ENCODE results near the gene NEMP1. TPM values are rescaled to one million over a fixed set of nuclear protein-coding genes. Genes with fewer than 3 reads are reported as not detected.

The NEMP1 gene
- total RNA-seq, 1 experiment from 2014 or later, result 36.6 TPM

- Histone ChIP-seq H3K79me2 (ENCODE audit: low read depth) (no peaks in the 10 kb centered on the region), H3K4me2 (no peak overlapping the region), H3K4me1 (replicated peaks; ENCODE audit: insufficient read depth) (peaks cover 11% of the 10 kb centered on the region), H3F3A (ENCODE audit: insufficient read depth, low read depth) (peaks cover 11% of the 10 kb centered on the region), H3K9me3 (ENCODE audit: insufficient read depth, low read depth) (no peaks in the 10 kb centered on the region), H3K4me3 (no peak overlapping the region), H3K27ac (no peak overlapping the region), H3K27me3 (ENCODE audit: insufficient read depth, low read depth) (no peaks in the 10 kb centered on the region), H3K36me3 (ENCODE audit: low read depth) (no peaks in the 10 kb centered on the region), H4K20me1 (ENCODE audit: insufficient read depth) (no peaks in the 10 kb centered on the region), H2AFZ (no peak overlapping the region), H3K9me2 (ENCODE audit: insufficient read depth) (no peaks in the 10 kb centered on the region)
- BruUV-seq (replicated peaks), result no TSS peak
- TF ChIP-seq CTCF (conservative IDR thresholded peaks at IDR 0.05) (no peak), EZH2 (IDR thresholded peaks at IDR 0.05; ENCODE audit: low read depth) (no peak)
- ChIA-PET CTCF (interaction anchor here (1.1 kb wide), 1 partner anchor 64 kb away, joined by 3 read pairs; no protein-coding TSS in a partner anchor), POLR2A (ENCODE audit: unreplicated experiment) (no interaction called here)
- intact Hi-C loops (cut with micrococcal nuclease; ENCODE audit: unreplicated experiment), result no loop called here
- DNase-seq, result no peak
Observed at GRCh38 chr12:57116580-57117281, 38.1 kb upstream of the NEMP1 start.

GRCh38 chr12:57112492-57113294 lies 34.1 kb upstream of the NEMP1 start:
- TF ChIP-seq CTCF (conservative IDR thresholded peaks at IDR 0.05) (peak; percentile 38), EZH2 (IDR thresholded peaks at IDR 0.05; ENCODE audit: low read depth) (no peak)
- intact Hi-C loops (cut with micrococcal nuclease; ENCODE audit: unreplicated experiment), result loop anchor here (1.0 to 5.0 kb wide), 5 partner anchors 34 to 355 kb away; partner anchors contain the start of gene NEMP1
- Histone ChIP-seq H2AFZ (no peak overlapping the region; the same call in 1 of the 2 replicates), H3F3A (ENCODE audit: insufficient read depth, low read depth) (peaks cover 22% of the 10 kb centered on the region), H3K9me2 (ENCODE audit: insufficient read depth) (no peaks in the 10 kb centered on the region), H3K4me2 (peak overlapping the region; percentile 91), H3K4me3 (peak overlapping the region; percentile 81; the same call in 1 of the 2 replicates), H4K20me1 (ENCODE audit: insufficient read depth) (no peaks in the 10 kb centered on the region), H3K9me3 (ENCODE audit: insufficient read depth, low read depth) (no peaks in the 10 kb centered on the region), H3K27ac (0 out of 2 replicates have a peak overlapping the region, but pooled peaks have one; percentile 87), H3K27me3 (ENCODE audit: insufficient read depth, low read depth) (no peaks in the 10 kb centered on the region), H3K79me2 (ENCODE audit: low read depth) (peaks cover 21% of the 10 kb centered on the region), H3K36me3 (ENCODE audit: low read depth) (no peaks in the 10 kb centered on the region), H3K4me1 (replicated peaks; ENCODE audit: insufficient read depth) (peaks cover 25% of the 10 kb centered on the region)
- CTCF ChIA-PET, result interaction anchor here (0.5 to 2.5 kb wide), 14 partner anchors 16 to 753 kb away, joined by 3 to 25 read pairs (median 5); partner anchors contain the start of genes LRP1, NEMP1 and STAT2
- BruUV-seq (replicated peaks), result no TSS peak
- POLR2A ChIA-PET (ENCODE audit: unreplicated experiment), result interaction anchor here (0.6 to 2.5 kb wide), 16 partner anchors 12 to 923 kb away, joined by 4 to 32 read pairs (median 8); partner anchors contain the start of genes NAB2 and SMARCC2
- DNase-seq, result no peak

All from PC-9 (cell line).